Lower leg skin (tissue), 3 donors: ENCODE data around the gene C4BPB.

ENCODE experiments used
- CTCF ChIP-seq, 3 donors: fragments of 450-650 bp; IDR thresholded peaks; one replicate each; pipeline ENCODE4 v1.5.1; 2016; ENCODE audit warnings: antibody characterized with exemption in 3 of 3, mild to moderate bottlenecking in 3 of 3, moderate library complexity in 2 of 3
- POLR2A ChIP-seq, 2 donors: fragments of 450-650 bp; IDR thresholded peaks; one replicate each; pipeline ENCODE4 v1.6.1; 2016 to 2017; ENCODE audit warnings: antibody characterized with exemption in 2 of 2, mild to moderate bottlenecking in 1 of 2, moderate library complexity in 1 of 2

- TF ChIP-seq CTCF (IDR thresholded peaks at IDR 0.05) (no peak), POLR2A (IDR thresholded peaks at IDR 0.05) (no peak)
These were observed 7.6 kb upstream of the C4BPB start for GRCh38 chr1:207081088-207081487.
